IPS-18c (cell line): ENCODE measurements around the gene NSUN2.
A peak's percentile ranks its signal among the peaks of the same experiment; 100 is the strongest.
"Not testable (repeated sequence)": the region's sequence is repeated elsewhere in the genome, so short reads cannot be mapped to it uniquely, and the experiment has no call there.

Experiments used
- H3K4me3 ChIP-seq: 2 replicates; pipeline ENCODE4 v1.7.0; 2013; ENCODE audit warnings: low read depth, mild to moderate bottlenecking, low read length, moderate library complexity; ENCODE audit not compliant: insufficient read depth
- H3K9me3 ChIP-seq: one replicate; pipeline ENCODE4 v1.6.1; 2013; ENCODE audit warnings: mild to moderate bottlenecking, low read length, moderate library complexity; ENCODE audit not compliant: control insufficient read depth, insufficient read depth

Gene NSUN2

DNA sequence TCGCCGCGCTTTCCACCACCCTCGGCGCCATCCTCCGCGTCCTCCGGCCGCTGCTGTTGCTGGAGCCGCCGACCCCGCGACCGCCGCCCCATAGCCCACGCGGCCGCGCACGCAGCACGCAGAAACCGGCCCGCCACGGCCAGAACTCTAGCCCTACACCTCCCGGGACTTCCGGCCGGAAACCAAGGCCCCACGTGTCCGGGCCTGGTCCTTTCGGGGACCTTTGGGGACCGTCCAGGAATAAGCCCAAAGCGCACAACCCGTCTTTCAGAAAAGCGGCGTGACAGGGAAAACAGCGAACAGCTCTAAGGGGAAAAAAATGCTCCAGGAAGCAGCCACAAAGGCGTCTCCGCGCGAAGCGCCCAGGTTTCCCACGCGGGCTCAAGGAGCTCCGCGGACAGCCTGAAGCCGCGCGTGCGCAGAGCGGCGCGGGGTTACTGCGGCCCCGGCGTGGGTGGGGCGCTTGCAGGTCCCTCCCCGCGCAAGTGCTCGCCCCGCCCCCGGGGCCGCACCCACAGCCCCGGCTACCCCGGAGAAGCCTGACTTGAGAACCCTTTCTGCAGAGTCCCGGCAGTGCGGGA, at the start of gene NSUN2, which contains the start of gene SRD5A1:
TSS of gene NSUN2 (minus strand) at position 157 of the 581 bp plus-strand sequence. CDS start at position 92, 65 bp downstream.
TSS of gene SRD5A1 (plus strand) at position 553 of the 581 bp plus-strand sequence. CDS start 137 bp downstream, outside the sequence.
- Histone ChIP-seq H3K4me3 (peak within 1 kb of the TSS; percentile 65), H3K9me3 (no peaks in the 10 kb centered on the region)

GRCh38 chr5:6682239-6682638, 49.4 kb upstream of the NSUN2 start:
- H3K9me3 ChIP-seq: no peaks in the 10 kb centered on the region
- no peak overlapping the region for H3K4me3 ChIP-seq

GRCh38 chr5:6681682-6682081, 48.8 kb upstream of the NSUN2 start:
- H3K4me3 ChIP-seq: no peak overlapping the region
- H3K9me3 ChIP-seq: no peaks in the 10 kb centered on the region

GRCh38 chr5:6680922-6681321, 48.1 kb upstream of the NSUN2 start:
- H3K4me3 ChIP-seq: no peak overlapping the region
- no peaks in the 10 kb centered on the region for H3K9me3 ChIP-seq

GRCh38 chr5:6678385-6678784, 45.5 kb upstream of the NSUN2 start:
- H3K4me3 ChIP-seq: no peak overlapping the region
- no peaks in the 10 kb centered on the region for H3K9me3 ChIP-seq

DNA sequence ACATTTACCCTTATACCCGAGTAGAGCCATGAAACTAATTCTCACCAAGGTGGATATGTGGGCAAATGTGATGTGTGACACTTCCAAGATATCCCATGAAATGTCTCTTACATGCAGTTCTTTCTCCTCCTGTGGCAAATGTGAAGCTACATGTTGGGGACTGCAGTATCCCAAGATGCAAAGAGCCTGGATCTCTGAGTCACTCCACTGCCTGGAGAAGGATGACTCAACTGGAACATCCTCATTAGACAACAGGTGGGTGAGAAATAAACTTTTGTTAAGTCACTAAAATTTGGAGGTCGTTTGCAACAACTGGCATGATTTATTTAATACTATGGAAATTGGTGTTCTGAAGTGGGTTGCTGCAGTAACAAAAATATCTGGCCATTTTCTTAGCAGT, 43.9 kb upstream of the NSUN2 start:
- no peaks in the 10 kb centered on the region for H3K9me3 ChIP-seq
- no peak overlapping the region for H3K4me3 ChIP-seq

- Histone ChIP-seq H3K4me3 (no peak overlapping the region), H3K9me3 (no peaks in the 10 kb centered on the region)
Measured at GRCh38 chr5:6675784-6676491, 43.1 kb upstream of the NSUN2 start.

DNA sequence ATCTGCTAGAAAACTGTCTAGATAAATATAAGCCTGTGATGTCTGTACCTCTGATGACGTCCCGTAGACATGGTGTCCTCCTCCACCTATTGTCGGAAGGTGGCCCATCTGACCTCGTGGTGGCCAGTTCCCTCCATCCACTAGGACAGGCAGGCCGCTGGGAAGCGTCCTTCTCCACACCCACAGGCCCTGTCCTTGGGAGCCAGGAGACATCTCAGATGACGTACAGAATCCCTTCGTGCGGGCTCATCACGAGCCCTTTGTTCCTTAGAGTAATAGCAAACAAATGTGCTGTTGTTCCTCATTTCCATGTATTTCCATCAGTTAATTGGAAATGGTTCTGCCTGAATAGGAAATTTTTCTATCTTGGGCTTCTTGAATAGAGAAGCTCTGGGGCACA, 42.0 kb upstream of the NSUN2 start:
- Histone ChIP-seq H3K4me3 (no peak overlapping the region), H3K9me3 (no peaks in the 10 kb centered on the region)

DNA sequence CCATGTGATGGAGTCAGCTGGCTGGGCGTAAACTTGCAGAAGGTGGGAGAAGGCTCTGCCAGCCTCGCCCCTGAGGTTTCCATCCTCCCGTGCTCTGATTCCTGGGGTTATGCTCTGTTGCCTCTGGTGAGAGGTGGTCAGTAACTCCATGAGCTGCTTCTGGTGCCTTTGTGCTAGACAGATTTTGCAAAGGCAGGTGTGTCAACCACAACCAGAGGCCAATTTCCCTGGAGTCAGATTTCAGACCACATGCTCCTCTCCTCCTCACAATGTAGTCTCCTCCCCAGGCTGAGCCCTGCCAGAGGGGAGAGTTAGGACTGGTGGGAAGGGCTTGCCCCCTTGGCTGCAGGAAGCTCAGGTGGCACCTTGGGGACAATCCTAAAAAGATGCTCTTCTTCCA, 41.6 kb upstream of the NSUN2 start:
- Histone ChIP-seq H3K4me3 (no peak overlapping the region), H3K9me3 (no peaks in the 10 kb centered on the region)

GRCh38 chr5:6673963-6674362, 41.1 kb upstream of the NSUN2 start:
- no peak overlapping the region for H3K4me3 ChIP-seq
- no peaks in the 10 kb centered on the region for H3K9me3 ChIP-seq

DNA sequence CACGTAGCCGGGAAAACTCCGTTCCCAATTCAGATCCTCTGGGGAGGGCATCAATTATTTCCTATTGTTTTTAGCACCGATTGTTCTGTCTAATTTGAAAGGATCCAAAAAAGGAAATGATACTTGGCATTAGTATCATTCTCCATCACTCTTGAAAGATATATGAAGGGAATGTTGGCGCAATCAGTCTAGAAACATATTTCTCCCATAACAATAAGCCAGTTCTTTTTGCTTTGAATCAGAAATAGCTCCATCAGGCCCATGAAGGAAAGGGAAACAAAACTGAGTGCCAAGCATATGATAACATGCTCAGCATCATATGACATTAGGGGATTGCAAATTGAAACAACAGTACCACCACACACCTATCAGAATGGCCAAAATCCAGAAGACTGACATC, 40.2 kb upstream of the NSUN2 start:
- Histone ChIP-seq H3K9me3 (no peaks in the 10 kb centered on the region), H3K4me3 (no peak overlapping the region)

GRCh38 chr5:6668717-6669116, 35.9 kb upstream of the NSUN2 start:
- not testable (repeated sequence) for H3K4me3 ChIP-seq, H3K9me3 ChIP-seq

DNA sequence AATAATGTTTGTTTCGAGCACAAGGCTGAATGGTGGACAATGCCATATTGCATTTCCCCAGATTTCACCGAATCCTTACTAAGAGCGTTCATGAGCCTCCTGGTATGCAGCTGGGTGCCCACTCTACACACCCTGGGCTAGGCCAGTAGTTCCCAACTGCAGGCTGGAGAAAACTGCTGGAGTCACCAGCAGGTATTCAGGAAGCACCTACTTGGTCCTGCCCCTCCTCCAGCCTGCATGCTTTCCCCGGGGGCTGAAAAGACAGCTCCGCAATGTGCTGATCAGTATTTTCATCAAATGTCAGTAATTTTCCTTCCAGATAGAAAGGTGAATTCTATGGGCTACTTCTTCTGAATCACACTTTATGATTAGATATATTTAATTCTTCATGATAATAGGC, 34.8 kb upstream of the NSUN2 start:
- Histone ChIP-seq H3K4me3 (no peak overlapping the region), H3K9me3 (no peaks in the 10 kb centered on the region)

GRCh38 chr5:6666762-6667161, 33.9 kb upstream of the NSUN2 start:
- Histone ChIP-seq H3K4me3 (no peak overlapping the region), H3K9me3 (no peaks in the 10 kb centered on the region)

GRCh38 chr5:6660688-6661087, 27.8 kb upstream of the NSUN2 start:
- H3K4me3 ChIP-seq: no peak overlapping the region

GRCh38 chr5:6659941-6660684, 27.3 kb upstream of the NSUN2 start:
- no peak overlapping the region for H3K4me3 ChIP-seq
- no peaks in the 10 kb centered on the region for H3K9me3 ChIP-seq

More at GRCh38 chr5:6660688-6661087, 27.8 kb upstream of the NSUN2 start:
- H3K9me3 ChIP-seq: no peaks in the 10 kb centered on the region

DNA sequence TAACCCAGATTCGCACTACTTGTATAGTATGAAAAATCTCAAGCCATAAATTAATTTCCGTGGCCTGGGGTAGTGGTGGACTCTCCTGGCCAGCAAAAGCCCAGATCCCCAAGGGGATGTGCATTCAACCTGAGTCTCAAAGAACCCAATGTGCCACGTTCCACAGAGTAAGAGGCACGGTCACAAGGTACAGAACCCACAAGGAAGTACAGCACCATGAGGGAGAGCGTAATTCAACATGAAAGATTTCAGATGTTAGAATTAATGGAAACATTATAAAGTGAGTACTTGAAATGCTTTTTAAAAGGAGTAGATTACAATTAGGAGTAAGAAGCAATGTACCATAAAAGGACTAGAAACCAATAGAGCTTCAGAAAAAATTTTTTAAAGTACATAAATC, 23.8 kb upstream of the NSUN2 start:
- Histone ChIP-seq H3K4me3 (no peak overlapping the region), H3K9me3 (no peaks in the 10 kb centered on the region)

GRCh38 chr5:6655432-6655831, 22.6 kb upstream of the NSUN2 start:
- Histone ChIP-seq H3K4me3 (no peak overlapping the region), H3K9me3 (no peaks in the 10 kb centered on the region)
